IMR-90 (cell line): ENCODE measurements around the gene PLXNA1. TPM values are rescaled to one million over a fixed set of nuclear protein-coding genes. Genes with fewer than 3 reads are reported as not detected.

ENCODE experiments used
- ATAC-seq: fragments of 200-7000 bp; cut with Tn5 transposase; 2 replicates; pipeline ENCODE4 v1.9.1; 2020; ENCODE audit warnings: low read depth, mild to moderate bottlenecking, moderate library complexity
- BruUV-seq: library from RNA; stranded (reverse); fragments of 400-500 nt; replicated peaks from 2 replicates; lab custom pipeline; 2021; lab: Mats Ljungman, UMichigan
- CTCF ChIA-PET: fragments of 300-600 bp; formaldehyde crosslinking; extraction: SDS; loops from one replicate; lab custom pipeline; 2021; ENCODE audit warnings: antibody characterized with exemption; lab: Yijun Ruan, JAX
- POLR2A ChIA-PET: fragments of 300-600 bp; sonication (Branson Sonifier 250); formaldehyde crosslinking; loops from one replicate; lab custom pipeline; 2022; ENCODE audit warnings: antibody characterized with exemption; ENCODE audit not compliant: unreplicated experiment; lab: Charles Lee
- DNase-seq: peaks from one replicate; pipeline ENCODE4 v3.0.0; 2013
- H2AFZ ChIP-seq: replicated peaks from 2 replicates; pipeline ENCODE3; 2013; ENCODE audit warnings: low read length, mild to moderate bottlenecking; ENCODE audit not compliant: poor library complexity
- H2AK5ac ChIP-seq: 2 replicates; pipeline ENCODE4 v1.6.1; 2013; ENCODE audit warnings: low read depth, low read length, inconsistent platforms
- H2AK9ac ChIP-seq: replicated peaks from 2 replicates; pipeline ENCODE3; 2013; ENCODE audit warnings: mild to moderate bottlenecking, low read depth, low read length, moderate library complexity; ENCODE audit not compliant: poor library complexity
- H2BK120ac ChIP-seq: 2 replicates; pipeline ENCODE4 v1.6.1; 2013; ENCODE audit warnings: low read depth, low read length, inconsistent platforms
- H2BK15ac ChIP-seq: 3 replicates; pipeline ENCODE4 v1.6.1; 2013; ENCODE audit warnings: low read depth, low read length, inconsistent platforms
- H2BK20ac ChIP-seq: 2 replicates; pipeline ENCODE4 v1.6.1; 2013; ENCODE audit warnings: low read depth, mild to moderate bottlenecking, inconsistent platforms, low read length, moderate library complexity
- H2BK5ac ChIP-seq: 2 replicates; pipeline ENCODE4 v1.6.1; 2013; ENCODE audit warnings: mild to moderate bottlenecking, low read depth, low read length, inconsistent platforms; ENCODE audit not compliant: poor library complexity, severe bottlenecking
- H3K14ac ChIP-seq: replicated peaks from 2 replicates; pipeline ENCODE4 v1.6.1; 2013; ENCODE audit warnings: low read depth, low read length, inconsistent platforms
- H3K18ac ChIP-seq: 2 replicates; pipeline ENCODE4 v1.6.1; 2013; ENCODE audit warnings: low read depth, low read length, control low read depth
- H3K23ac ChIP-seq: 2 replicates; pipeline ENCODE4 v1.6.1; 2013; ENCODE audit warnings: low read depth, low read length, inconsistent platforms
- H3K27ac ChIP-seq: 2 replicates; pipeline ENCODE4 v1.5.1; 2013; ENCODE audit warnings: mild to moderate bottlenecking, control low read depth, low read length; ENCODE audit not compliant: insufficient read depth
- H3K27me3 ChIP-seq: 2 replicates; pipeline ENCODE4 v1.6.1; 2013; ENCODE audit warnings: low read length; ENCODE audit not compliant: control insufficient read depth, insufficient read depth
- H3K36me3 ChIP-seq: 2 replicates; pipeline ENCODE4 v1.6.1; 2013; ENCODE audit warnings: low read length, mixed read lengths; ENCODE audit not compliant: control insufficient read depth, insufficient read depth
- H3K4ac ChIP-seq: 2 replicates; pipeline ENCODE4 v1.6.1; 2013; ENCODE audit warnings: low read depth, low read length, inconsistent platforms
- H3K4me1 ChIP-seq: 2 replicates; pipeline ENCODE4 v1.6.1; 2013; ENCODE audit warnings: low read length, mixed read lengths; ENCODE audit not compliant: control insufficient read depth, insufficient read depth
- H3K4me2 ChIP-seq: 2 replicates; pipeline ENCODE4 v1.6.1; 2013; ENCODE audit warnings: low read depth, mild to moderate bottlenecking, control low read depth, low read length, moderate library complexity
- H3K4me3 ChIP-seq: 2 replicates; pipeline ENCODE4 v1.5.1; 2013; ENCODE audit warnings: low read depth, mild to moderate bottlenecking, control low read depth, low read length, moderate library complexity; ENCODE audit not compliant: insufficient read depth
- H3K56ac ChIP-seq: 2 replicates; pipeline ENCODE4 v1.6.1; 2013; ENCODE audit warnings: low read length, inconsistent platforms; ENCODE audit not compliant: insufficient read depth; ENCODE audit errors: extremely low read depth
- H3K79me1 ChIP-seq, 2 experiments: 2 replicates each; pipeline ENCODE4 v1.6.1; 2013; ENCODE audit warnings: low read length in 2 of 2, inconsistent platforms in 1 of 2, low read depth in 1 of 2
- H3K9ac ChIP-seq: 2 replicates; pipeline ENCODE4 v1.6.1; 2013; ENCODE audit warnings: low read depth, low read length, control low read depth
- H3K9me1 ChIP-seq: 2 replicates; pipeline ENCODE4 v1.6.1; 2013; ENCODE audit warnings: low read length, inconsistent platforms; ENCODE audit not compliant: insufficient read depth
- H3K9me3 ChIP-seq: 2 replicates; pipeline ENCODE4 v1.6.1; 2013; ENCODE audit warnings: low read length; ENCODE audit not compliant: control insufficient read depth, insufficient read depth
- H4K20me1 ChIP-seq: 2 replicates; pipeline ENCODE4 v1.6.1; 2013; ENCODE audit warnings: low read length, inconsistent platforms; ENCODE audit not compliant: insufficient read depth
- H4K5ac ChIP-seq: 2 replicates; pipeline ENCODE4 v1.6.1; 2013; ENCODE audit warnings: mild to moderate bottlenecking, low read depth, low read length, control low read depth
- H4K8ac ChIP-seq, 2 experiments: 2 replicates each; pipeline ENCODE4 v1.6.1; 2013; ENCODE audit warnings: low read depth in 2 of 2, low read length in 2 of 2, control low read depth in 1 of 2, inconsistent platforms in 1 of 2
- H4K91ac ChIP-seq: 2 replicates; pipeline ENCODE4 v1.6.1; 2013; ENCODE audit warnings: low read depth, low read length, inconsistent platforms; ENCODE audit not compliant: insufficient read depth
- CEBPB ChIP-seq: IDR thresholded peaks from 2 replicates; pipeline ENCODE4 v1.6.1; 2012; ENCODE audit warnings: low read depth, low read length, improper control_type of control experiment
- CHD1 ChIP-seq: IDR thresholded peaks from 2 replicates; pipeline ENCODE4 v1.6.1; 2012; ENCODE audit warnings: low read depth, low read length, improper control_type of control experiment
- CTCF ChIP-seq: conservative IDR thresholded peaks from 2 replicates; pipeline ENCODE4 v1.5.1; 2012; ENCODE audit warnings: mild to moderate bottlenecking, low read depth, low read length, improper control_type of control experiment
- ELK1 ChIP-seq: fragments of 150-350 bp; IDR thresholded peaks from 2 replicates; pipeline ENCODE4 v1.6.1; 2016; ENCODE audit warnings: low read depth, mild to moderate bottlenecking, low read length, moderate library complexity, borderline replicate concordance
- FOS ChIP-seq: fragments of 150-350 bp; IDR thresholded peaks from 2 replicates; pipeline ENCODE4 v1.6.1; 2016; ENCODE audit warnings: low read depth, low read length
- MAFK ChIP-seq: IDR thresholded peaks from 2 replicates; pipeline ENCODE4 v1.6.1; 2012; ENCODE audit warnings: low read depth, low read length, improper control_type of control experiment
- MAZ ChIP-seq: IDR thresholded peaks from 2 replicates; pipeline ENCODE4 v1.6.1; 2012; ENCODE audit warnings: low read depth, mild to moderate bottlenecking, low read length, improper control_type of control experiment, moderate library complexity, borderline replicate concordance
- MXI1 ChIP-seq: IDR thresholded peaks from 2 replicates; pipeline ENCODE4 v1.6.1; 2012; ENCODE audit warnings: low read depth, mild to moderate bottlenecking, low read length, moderate library complexity, borderline replicate concordance
- NFE2L2 ChIP-seq: fragments of 150-350 bp; IDR thresholded peaks from 2 replicates; pipeline ENCODE4 v1.6.1; 2016; ENCODE audit warnings: low read depth, mild to moderate bottlenecking, low read length
- POLR2A ChIP-seq: IDR thresholded peaks from 2 replicates; pipeline ENCODE4 v1.6.1; 2012; ENCODE audit warnings: mild to moderate bottlenecking, low read depth, low read length
- RAD21 ChIP-seq: IDR thresholded peaks from 2 replicates; pipeline ENCODE4 v1.6.1; 2012; ENCODE audit warnings: low read length, improper control_type of control experiment
- RCOR1 ChIP-seq: IDR thresholded peaks from 2 replicates; pipeline ENCODE4 v1.6.1; 2012; ENCODE audit warnings: mild to moderate bottlenecking, low read length, improper control_type of control experiment; ENCODE audit not compliant: insufficient replicate concordance
- RFX5 ChIP-seq: IDR thresholded peaks from 2 replicates; pipeline ENCODE4 v1.8.0; 2012; ENCODE audit warnings: low read depth, mild to moderate bottlenecking, low read length, moderate library complexity
- SMC3 ChIP-seq: fragments of 150-350 bp; IDR thresholded peaks from 2 replicates; pipeline ENCODE4 v1.6.1; 2016; ENCODE audit warnings: low read depth, mild to moderate bottlenecking, antibody characterized with exemption, low read length, moderate library complexity
- USF2 ChIP-seq: fragments of 150-350 bp; IDR thresholded peaks from 2 replicates; pipeline ENCODE4 v1.6.1; 2017; ENCODE audit warnings: mild to moderate bottlenecking, antibody characterized with exemption, low read length, low read depth
- WGBS, 2 experiments: methylation state at CpG; one replicate each; pipeline versions ENCODE4 v1.1.5 to v1.1.7; 2013; ENCODE audit warnings: missing lambda C conversion rate in 2 of 2; ENCODE audit not compliant: insufficient read length in 1 of 2; ENCODE audit errors: extremely low coverage in 2 of 2; 5-methylcytosine and 5-hydroxymethylcytosine counted together
- dilution Hi-C: fragments of 300-500 bp; cut with HindIII; formaldehyde crosslinking; loops from one replicate; pipeline ENCODE4 v1.14.3; 2018; ENCODE audit warnings: low sequenced_read_pairs; ENCODE audit not compliant: unreplicated experiment
- in situ Hi-C: fragments of 300-500 bp; cut with MboI; formaldehyde crosslinking; loops from 3 replicates; pipeline ENCODE4 v1.14.3; 2019; ENCODE audit warnings: low sequenced_read_pairs, inconsistent platforms, mixed read lengths
- intact Hi-C: fragments of 100-400 bp; cut with micrococcal nuclease; formaldehyde crosslinking; loops from 2 replicates; pipeline ENCODE4 v1.10.0; 2022
- polyA plus RNA-seq, 3 experiments: library from polyadenylated mRNA; depleted of rRNA; stranded (reverse); fragments of >200 nt; gene quantifications; 2 replicates each; pipeline ENCODE4 v1.2.3, GENCODE V29; 2012; ENCODE audit warnings: low replicate concordance in 1 of 3
- total RNA-seq: library from RNA; depleted of rRNA; stranded (reverse); fragments of >200 nt; gene quantifications from 2 replicates; pipeline ENCODE4 v1.2.3, GENCODE V29; 2012

PLXNA1 gene
- total and polyA plus RNA-seq, 2 of the 4 experiments (the other 2 are of a cell fraction): 13.6 to 49.4 TPM

GRCh38 chr3:126935756-126936509, 47.0 kb upstream of the PLXNA1 start:
- peaks cover 26% of the 10 kb centered on the region for H3K4me1 ChIP-seq
- dilution Hi-C loops: no loop called here
- CTCF ChIA-PET: no interaction called here
- no peak for TF ChIP-seq CEBPB
- no peak for TF ChIP-seq CTCF
- no peak for TF ChIP-seq POLR2A
- TF ChIP-seq MAFK: no peak
- TF ChIP-seq RFX5: no peak
- no peak for TF ChIP-seq SMC3
- no peak for TF ChIP-seq MXI1
- no peak for TF ChIP-seq MAZ
- TF ChIP-seq RAD21: no peak
- no peak for TF ChIP-seq USF2
- TF ChIP-seq CHD1: no peak
- no peak for TF ChIP-seq NFE2L2
- TF ChIP-seq ELK1: no peak
- no peak for TF ChIP-seq FOS
- TF ChIP-seq RCOR1: no peak

More at GRCh38 chr3:126935756-126936509, 47.0 kb upstream of the PLXNA1 start:
- Histone ChIP-seq H3K36me3 (no peaks in the 10 kb centered on the region), H2BK20ac (no peak overlapping the region), H4K8ac (no peak overlapping the region), H3K23ac (no peak overlapping the region), H2AK5ac (peak overlapping the region; percentile 23; the same call in 1 of the 2 replicates), H3K27ac (no peak overlapping the region), H4K91ac (no peak overlapping the region), H3K18ac (no peak overlapping the region), H2AK9ac (no peak overlapping the region), H3K79me1 (0 out of 4 replicates have a peak, but pooled peaks cover 0 to 6% of the 10 kb centered on the region in 2 experiments), H3K4me2 (no peak overlapping the region), H4K20me1 (no peaks in the 10 kb centered on the region), H4K5ac (no peak overlapping the region), H3K9me3 (no peaks in the 10 kb centered on the region), H2BK5ac (no peak overlapping the region), H3K4ac (0 out of 2 replicates have a peak overlapping the region, but pooled peaks have one; percentile 36), H3K4me3 (no peak overlapping the region), H2AFZ (no peak overlapping the region), H3K9me1 (peaks cover 36% of the 10 kb centered on the region), H3K27me3 (no peaks in the 10 kb centered on the region), H2BK15ac (no peak overlapping the region), H3K9ac (no peak overlapping the region), H2BK120ac (peak overlapping the region; percentile 32; the same call in 1 of the 2 replicates), H3K14ac (no peak overlapping the region; the same call in 1 of the 2 replicates), H3K56ac (no peak overlapping the region)
- intact Hi-C loops (no loop called here), in situ Hi-C loops (no loop called here)
- DNase-seq (no peak), ATAC-seq (no peak)
- 100% methylated on average over 1 of the region's 4 CpGs; no CpG with 5 or more reads in 1 of the 2 experiments for WGBS, 2 experiments
- BruUV-seq: no TSS peak
- POLR2A ChIA-PET: no interaction called here
